ENCODE measurements around the gene FETUB. TPM values are rescaled to one million over a fixed set of nuclear protein-coding genes. Genes with fewer than 3 reads are reported as not detected.

FETUB gene
- total RNA-seq, result not detected

GRCh38 chr3:186639778-186640472 lies at the start of gene FETUB:
FETUB (plus strand) TSS chr3:186640399; CDS start chr3:186640461, 62 bp downstream.
- Mint-ChIP-seq H3K4me3 (no peak within 1 kb of the TSS), H3K4me1 (ENCODE audit: low read depth) (peaks cover 34% of the 10 kb centered on the region), H3K27ac (no peak within 1 kb of the TSS), H3K36me3 (ENCODE audit: insufficient read depth in 2 of 2) (no peaks in the 10 kb centered on the region), H3K27me3 (ENCODE audit: low read depth) (peaks cover 29% of the 10 kb centered on the region), H3K9me3 (no peaks in the 10 kb centered on the region)
- no peak for ATAC-seq (replicated peaks in 1 of 2)
- no peak for DNase-seq

GRCh38 chr3:186590580-186591295 lies 49.5 kb upstream of the FETUB start:
- Mint-ChIP-seq H3K27me3 (ENCODE audit: low read depth) (no peaks in the 10 kb centered on the region), H3K4me3 (no peak overlapping the region), H3K27ac (no peak overlapping the region), H3K36me3 (ENCODE audit: insufficient read depth in 2 of 2) (peaks cover 0 to under 1% of the 10 kb centered on the region in 2 donors), H3K4me1 (ENCODE audit: low read depth) (peaks cover 21% of the 10 kb centered on the region), H3K9me3 (no peaks in the 10 kb centered on the region)
- DNase-seq, result no peak
- no peak for ATAC-seq (replicated peaks in 1 of 2)

- DNase-seq (no peak), ATAC-seq (replicated peaks in 1 of 2) (no peak)
- H3K27me3 Mint-ChIP-seq (ENCODE audit: low read depth), result no peaks in the 10 kb centered on the region
- H3K27ac Mint-ChIP-seq, result no peak overlapping the region
- H3K4me1 Mint-ChIP-seq (ENCODE audit: low read depth), result peaks cover 21% of the 10 kb centered on the region
- H3K4me3 Mint-ChIP-seq, result no peak overlapping the region
- no peaks in the 10 kb centered on the region for H3K36me3 Mint-ChIP-seq (ENCODE audit: insufficient read depth in 2 of 2)
- H3K9me3 Mint-ChIP-seq, result no peaks in the 10 kb centered on the region
Measured at GRCh38 chr3:186592682-186593081, 47.5 kb upstream of the FETUB start.

GRCh38 chr3:186593862-186594261 lies 46.3 kb upstream of the FETUB start:
- ATAC-seq (replicated peaks in 1 of 2), result no peak
- H3K4me1 Mint-ChIP-seq (ENCODE audit: low read depth), result peaks cover 15% of the 10 kb centered on the region
- H3K27ac Mint-ChIP-seq, result no peak overlapping the region
- no peak overlapping the region for H3K4me3 Mint-ChIP-seq
- no peaks in the 10 kb centered on the region for H3K9me3 Mint-ChIP-seq
- no peaks in the 10 kb centered on the region for H3K36me3 Mint-ChIP-seq (ENCODE audit: insufficient read depth in 2 of 2)
- no peaks in the 10 kb centered on the region for H3K27me3 Mint-ChIP-seq (ENCODE audit: low read depth)
- no peak for DNase-seq

- Mint-ChIP-seq H3K27me3 (ENCODE audit: low read depth) (no peaks in the 10 kb centered on the region), H3K27ac (no peak overlapping the region), H3K4me3 (no peak overlapping the region), H3K4me1 (ENCODE audit: low read depth) (peaks cover 10% of the 10 kb centered on the region), H3K36me3 (ENCODE audit: insufficient read depth in 2 of 2) (no peaks in the 10 kb centered on the region), H3K9me3 (no peaks in the 10 kb centered on the region)
- no peak for DNase-seq
- no peak for ATAC-seq (replicated peaks in 1 of 2)
Measured at GRCh38 chr3:186594591-186595113, 45.5 kb upstream of the FETUB start.

- Mint-ChIP-seq H3K27me3 (ENCODE audit: low read depth) (no peaks in the 10 kb centered on the region), H3K4me1 (ENCODE audit: low read depth) (no peaks in the 10 kb centered on the region), H3K9me3 (no peaks in the 10 kb centered on the region), H3K36me3 (ENCODE audit: insufficient read depth in 2 of 2) (no peaks in the 10 kb centered on the region), H3K27ac (no peak overlapping the region), H3K4me3 (peak overlapping the region; percentile 18 to 27)
- DNase-seq (no peak), ATAC-seq (replicated peaks in 1 of 2) (no peak)
Measured at GRCh38 chr3:186596568-186597287, 43.5 kb upstream of the FETUB start.

- H3K4me1 Mint-ChIP-seq (ENCODE audit: low read depth), result no peaks in the 10 kb centered on the region
- no peaks in the 10 kb centered on the region for H3K36me3 Mint-ChIP-seq (ENCODE audit: insufficient read depth in 2 of 2)
- no peaks in the 10 kb centered on the region for H3K27me3 Mint-ChIP-seq (ENCODE audit: low read depth)
- H3K4me3 Mint-ChIP-seq, result no peak overlapping the region
- DNase-seq (no peak), ATAC-seq (replicated peaks in 1 of 2) (no peak)
- no peaks in the 10 kb centered on the region for H3K9me3 Mint-ChIP-seq
- H3K27ac Mint-ChIP-seq, result no peak overlapping the region
Measured at GRCh38 chr3:186598108-186598784, 42.0 kb upstream of the FETUB start.

GRCh38 chr3:186598794-186599141 lies 41.4 kb upstream of the FETUB start:
- Mint-ChIP-seq H3K4me3 (no peak overlapping the region), H3K27ac (no peak overlapping the region), H3K9me3 (no peaks in the 10 kb centered on the region), H3K27me3 (ENCODE audit: low read depth) (no peaks in the 10 kb centered on the region), H3K4me1 (ENCODE audit: low read depth) (no peaks in the 10 kb centered on the region), H3K36me3 (ENCODE audit: insufficient read depth in 2 of 2) (no peaks in the 10 kb centered on the region)
- ATAC-seq (replicated peaks in 1 of 2), result no peak
- DNase-seq, result no peak

GRCh38 chr3:186599142-186599784 lies 40.9 kb upstream of the FETUB start:
- Mint-ChIP-seq H3K27me3 (ENCODE audit: low read depth) (peaks cover 2% of the 10 kb centered on the region), H3K4me1 (ENCODE audit: low read depth) (no peaks in the 10 kb centered on the region)
- no peak for ATAC-seq (replicated peaks in 1 of 2)

GRCh38 chr3:186599785-186600166 lies 40.4 kb upstream of the FETUB start:
- DNase-seq (no peak), ATAC-seq (replicated peaks in 1 of 2) (no peak)
- H3K9me3 Mint-ChIP-seq, result no peaks in the 10 kb centered on the region
- no peaks in the 10 kb centered on the region for H3K4me1 Mint-ChIP-seq (ENCODE audit: low read depth)
- no peaks in the 10 kb centered on the region for H3K36me3 Mint-ChIP-seq (ENCODE audit: insufficient read depth in 2 of 2)
- no peak overlapping the region for H3K4me3 Mint-ChIP-seq
- peaks cover 7% of the 10 kb centered on the region for H3K27me3 Mint-ChIP-seq (ENCODE audit: low read depth)
- no peak overlapping the region for H3K27ac Mint-ChIP-seq

More at GRCh38 chr3:186599142-186599784, 40.9 kb upstream of the FETUB start:
- H3K4me3 Mint-ChIP-seq, result no peak overlapping the region
- no peak overlapping the region for H3K27ac Mint-ChIP-seq
- H3K9me3 Mint-ChIP-seq, result no peaks in the 10 kb centered on the region
- no peaks in the 10 kb centered on the region for H3K36me3 Mint-ChIP-seq (ENCODE audit: insufficient read depth in 2 of 2)
- DNase-seq, result no peak

- H3K27ac Mint-ChIP-seq, result no peak overlapping the region
- H3K36me3 Mint-ChIP-seq (ENCODE audit: insufficient read depth in 2 of 2), result no peaks in the 10 kb centered on the region
- no peaks in the 10 kb centered on the region for H3K4me1 Mint-ChIP-seq (ENCODE audit: low read depth)
- H3K27me3 Mint-ChIP-seq (ENCODE audit: low read depth), result peaks cover 15% of the 10 kb centered on the region
- ATAC-seq (replicated peaks in 1 of 2) (no peak), DNase-seq (no peak)
- no peaks in the 10 kb centered on the region for H3K9me3 Mint-ChIP-seq
- no peak overlapping the region for H3K4me3 Mint-ChIP-seq
Measured at GRCh38 chr3:186600896-186601295, 39.3 kb upstream of the FETUB start.

- Mint-ChIP-seq H3K27ac (no peak overlapping the region), H3K9me3 (no peaks in the 10 kb centered on the region), H3K27me3 (ENCODE audit: low read depth) (peaks cover 15% of the 10 kb centered on the region), H3K36me3 (ENCODE audit: insufficient read depth in 2 of 2) (no peaks in the 10 kb centered on the region), H3K4me3 (no peak overlapping the region), H3K4me1 (ENCODE audit: low read depth) (no peaks in the 10 kb centered on the region)
- DNase-seq (no peak), ATAC-seq (replicated peaks in 1 of 2) (no peak)
Measured at GRCh38 chr3:186603159-186603558, 37.0 kb upstream of the FETUB start.
